K562 treated with DMSO at 1 percent for 24 hours (cell line): Measurements from ENCODE around the gene OR5D13. TPM values are rescaled to one million over a fixed set of nuclear protein-coding genes. Genes with fewer than 3 reads are reported as not detected.

ENCODE experiments used
- total RNA-seq: library from RNA; unstranded; fragments of 300-600 nt; gene quantifications from 2 replicates; pipeline ENCODE4 v1.2.3, GENCODE V29; 2022; ENCODE audit warnings: low read depth; ENCODE audit not compliant: insufficient read depth

The OR5D13 gene, protein sequence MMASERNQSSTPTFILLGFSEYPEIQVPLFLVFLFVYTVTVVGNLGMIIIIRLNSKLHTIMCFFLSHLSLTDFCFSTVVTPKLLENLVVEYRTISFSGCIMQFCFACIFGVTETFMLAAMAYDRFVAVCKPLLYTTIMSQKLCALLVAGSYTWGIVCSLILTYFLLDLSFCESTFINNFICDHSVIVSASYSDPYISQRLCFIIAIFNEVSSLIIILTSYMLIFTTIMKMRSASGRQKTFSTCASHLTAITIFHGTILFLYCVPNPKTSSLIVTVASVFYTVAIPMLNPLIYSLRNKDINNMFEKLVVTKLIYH
- not detected in 2 replicates for total RNA-seq

DNA sequence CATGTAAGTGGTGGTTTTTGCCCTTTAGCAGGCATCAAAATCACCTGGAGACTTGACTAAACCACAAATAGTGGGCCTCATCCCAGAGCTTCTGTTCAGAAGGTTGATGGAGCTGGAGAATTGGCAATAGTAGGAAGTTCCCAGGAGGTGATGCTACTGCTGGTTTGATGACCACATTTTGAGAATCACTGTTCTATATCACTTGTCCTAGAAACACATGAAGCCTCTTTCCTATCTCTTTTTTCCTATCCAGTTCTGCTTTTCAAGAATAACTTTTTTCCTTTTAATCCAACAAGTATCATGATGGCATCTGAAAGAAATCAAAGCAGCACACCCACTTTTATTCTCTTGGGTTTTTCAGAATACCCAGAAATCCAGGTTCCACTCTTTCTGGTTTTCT lies at the start of gene OR5D13:
OR5D13 (plus strand) TSS at position 301 of the 400 bp plus-strand sequence; CDS start at position 301, 0 bp downstream.

DNA sequence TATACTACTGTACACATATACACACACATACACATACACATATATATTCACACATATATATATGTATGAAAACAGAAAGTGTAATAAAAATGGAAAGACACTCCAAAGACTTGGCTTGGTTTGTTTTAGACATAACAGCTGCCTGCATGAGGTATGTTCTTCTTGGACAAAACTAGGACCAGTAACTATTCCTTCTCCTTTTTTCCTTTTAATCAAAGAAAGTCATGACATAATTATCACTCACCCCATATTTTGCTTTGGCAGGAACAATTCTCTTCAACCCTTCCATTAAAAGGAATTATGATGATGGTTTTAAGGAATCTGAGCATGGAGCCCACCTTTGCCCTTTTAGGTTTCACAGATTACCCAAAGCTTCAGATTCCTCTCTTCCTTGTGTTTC lies 22.0 kb downstream of the OR5D13 start, which contains the start of gene OR5D14:
OR5D14 (plus strand) TSS at position 301 of the 400 bp plus-strand sequence; CDS start at position 301, 0 bp downstream.

DNA sequence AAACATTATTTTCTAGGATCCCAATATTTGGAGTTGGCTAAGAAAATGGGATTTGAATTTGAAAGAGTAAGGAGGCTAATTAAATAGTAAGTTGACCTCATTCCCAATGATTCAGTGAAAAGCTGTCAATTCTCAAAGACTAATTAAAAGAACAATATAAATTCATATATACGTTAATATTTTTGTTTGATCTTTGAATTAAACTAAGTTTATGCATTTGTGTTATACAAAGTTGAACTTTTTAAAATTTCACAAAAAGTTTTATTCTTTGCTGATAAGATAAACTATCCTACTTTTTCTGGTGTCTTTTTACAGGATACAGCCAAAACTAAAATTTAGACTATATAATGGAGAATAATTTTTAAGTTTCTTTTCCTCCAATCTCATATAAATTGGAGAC lies 37.8 kb downstream of the OR5D13 start, which contains the start of gene OR5L1:
OR5L1 (plus strand) TSS at position 301 of the 400 bp plus-strand sequence. CDS start 100 bp downstream, outside the sequence.

DNA sequence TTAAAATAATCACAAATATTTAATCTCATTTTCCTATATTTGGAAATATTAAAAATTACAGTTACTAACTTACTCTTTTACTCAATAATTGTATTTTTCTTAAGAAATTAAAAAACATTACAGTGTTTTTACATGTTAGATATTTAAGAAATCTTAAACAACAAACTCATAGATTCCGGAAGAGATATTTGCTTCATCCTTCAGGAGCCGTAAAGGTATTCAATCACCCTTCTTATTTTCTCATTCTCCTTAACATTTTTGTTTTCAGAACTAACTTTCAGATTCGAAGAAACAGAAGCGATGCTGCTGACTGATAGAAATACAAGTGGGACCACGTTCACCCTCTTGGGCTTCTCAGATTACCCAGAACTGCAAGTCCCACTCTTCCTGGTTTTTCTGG lies 46.1 kb downstream of the OR5D13 start, which contains the start of gene OR5D18:
OR5D18 (plus strand) TSS at position 301 of the 400 bp plus-strand sequence; CDS start at position 301, 0 bp downstream.

Other genes starting within 250 kb of the OR5D13 start
- gene OR4C15, start 219.0 kb upstream of the OR5D13 start, total RNA-seq: not detected in 2 replicates
- not detected in 2 replicates for gene OR4C16, start 201.3 kb upstream of the OR5D13 start, total RNA-seq
- not detected in 2 replicates for gene OR4C11, start 165.8 kb upstream of the OR5D13 start, total RNA-seq
- gene OR4P4, start 138.3 kb upstream of the OR5D13 start, total RNA-seq: not detected in 2 replicates
- not detected in 2 replicates for gene OR4S2, start 125.1 kb upstream of the OR5D13 start, total RNA-seq
- not detected in 2 replicates for gene OR4C6, start 111.2 kb upstream of the OR5D13 start, total RNA-seq
- gene OR5D14, start 22.1 kb downstream of the OR5D13 start, total RNA-seq: not detected in 2 replicates
- not detected in 2 replicates for gene OR5L1, start 37.9 kb downstream of the OR5D13 start, total RNA-seq
- gene OR5D18, start 46.2 kb downstream of the OR5D13 start, total RNA-seq: not detected in 2 replicates
- gene OR5L2, start 53.8 kb downstream of the OR5D13 start, total RNA-seq: not detected in 2 replicates
- not detected in 2 replicates for gene OR5D16, start 65.3 kb downstream of the OR5D13 start, total RNA-seq
- gene TRIM51, start 109.9 kb downstream of the OR5D13 start, total RNA-seq: not detected in 2 replicates
- gene OR5W2, start 141.1 kb downstream of the OR5D13 start, total RNA-seq: not detected in 2 replicates
- gene OR5I1, start 163.0 kb downstream of the OR5D13 start, total RNA-seq: not detected in 2 replicates
- not detected in 2 replicates for gene OR10AG1, start 196.5 kb downstream of the OR5D13 start, total RNA-seq
- gene OR5F1, start 221.2 kb downstream of the OR5D13 start, total RNA-seq: not detected in 2 replicates